Upper lobe of left lung (tissue), 6 donors: ENCODE measurements around the gene SSNA1. TPM values are rescaled to one million over a fixed set of nuclear protein-coding genes. Genes with fewer than 3 reads are reported as not detected.

Experiments
- ATAC-seq, 2 donors: fragments of 200-7000 bp; cut with Tn5 transposase; one replicate each; pipeline ENCODE4 v1.9.1; 2022; ENCODE audit warnings: mild to moderate bottlenecking in 2 of 2, moderate library complexity in 2 of 2; ENCODE audit not compliant: low FRiP score in 2 of 2
- DNase-seq, 2 donors: peaks; one replicate each; pipeline ENCODE4 v3.0.0-alpha.2; 2019 to 2020
- H3K27ac ChIP-seq, 4 donors: fragments of 200-600 bp; sonication (generic); one replicate each; pipeline ENCODE4 v1.5.1; 2016 to 2019
- H3K27me3 ChIP-seq, 4 donors: fragments of 200-600 bp; sonication (generic); one replicate each; pipeline ENCODE4 v1.5.1; 2017 to 2019
- H3K36me3 ChIP-seq, 4 donors: fragments of 200-600 bp; sonication (generic); one replicate each; pipeline ENCODE4 v1.5.1; 2016 to 2019
- H3K4me1 ChIP-seq, 4 donors: fragments of 200-600 bp; sonication (generic); one replicate each; pipeline ENCODE4 v1.5.1; 2018 to 2019
- H3K4me3 ChIP-seq, 4 donors: fragments of 200-600 bp; sonication (generic); one replicate each; pipeline ENCODE4 v1.5.1; 2017 to 2019; ENCODE audit warnings: mild to moderate bottlenecking in 2 of 4, moderate library complexity in 1 of 4
- H3K9me3 ChIP-seq, 4 donors: fragments of 200-600 bp; sonication (generic); one replicate each; pipeline ENCODE4 v1.5.1; 2018 to 2019
- CTCF ChIP-seq, 6 experiments: fragments of 450-650 bp in 4 of 6; fragments of 200-600 bp in 2 of 6; sonication (generic) in 2 of 6; IDR thresholded peaks; one replicate each; pipeline ENCODE4 v1.5.1; 2016 to 2019; ENCODE audit warnings: antibody characterized with exemption in 6 of 6
- EP300 ChIP-seq, 4 donors: sonication (generic); formaldehyde crosslinking; IDR thresholded peaks; one replicate each; pipeline ENCODE4 v1.5.1; 2017; ENCODE audit warnings: antibody characterized with exemption in 4 of 4, control low read depth in 2 of 4
- POLR2A ChIP-seq, 4 donors: fragments of 450-650 bp; IDR thresholded peaks; one replicate each; pipeline ENCODE4 v1.5.1; 2016 to 2017; ENCODE audit warnings: antibody characterized with exemption in 4 of 4, mild to moderate bottlenecking in 2 of 4
- POLR2AphosphoS5 ChIP-seq, 2 donors: sonication (generic); formaldehyde crosslinking; IDR thresholded peaks; one replicate each; pipeline ENCODE4 v1.5.1; 2017; ENCODE audit warnings: antibody characterized with exemption in 2 of 2
- WGBS, 2 donors: methylation state at CpG; one replicate each; pipeline ENCODE4 v1.1.5; 2017 to 2018; 5-methylcytosine and 5-hydroxymethylcytosine counted together
- total RNA-seq, 6 donors: library from RNA; depleted of rRNA in 4 of 6; stranded (reverse); fragments of >200 nt in 4 of 6; gene quantifications; one replicate each; pipeline versions ENCODE4 v1.1.0 to v1.2.1, GENCODE V29; 2016 to 2021
- donor health status: DM: no; HTN: no; CAD: no; lungs with moderate emphysema.
- donor health status: DM: no; HTN: yes; CAD: no; lungs with severe emphysema.

SSNA1 gene
- total RNA-seq, 6 donors from 2014 or later: 39.8 to 110 (median 73.0) TPM

- 0 to 2% methylated on average over 4 to 17 of the region's 57 CpGs for WGBS, 2 donors
- TF ChIP-seq POLR2A (IDR thresholded peaks at IDR 0.05): no peak
- TF ChIP-seq POLR2AphosphoS5 (IDR thresholded peaks at IDR 0.05): no peak
- no peak for TF ChIP-seq CTCF (IDR thresholded peaks at IDR 0.05)
- TF ChIP-seq EP300 (IDR thresholded peaks at IDR 0.05): no peak
- Histone ChIP-seq H3K4me1 (peaks cover 31 to 46% (median 36%) of the 10 kb centered on the region in 4 donors), H3K27ac (no peak overlapping the region), H3K36me3 (no peaks in the 10 kb centered on the region), H3K9me3 (no peaks in the 10 kb centered on the region), H3K27me3 (peaks cover 8 to 81% (median 59%) of the 10 kb centered on the region in 4 donors), H3K4me3 (peak overlapping the region in 3 of 4 donors; percentile 28 to 43 (median 42))
- DNase-seq: peak in 1 of 2 donors; percentile 87
- ATAC-seq: peak in 1 of 2 donors; percentile 13
Observed at GRCh38 chr9:137167747-137168572, 20.5 kb upstream of the SSNA1 start.

DNA sequence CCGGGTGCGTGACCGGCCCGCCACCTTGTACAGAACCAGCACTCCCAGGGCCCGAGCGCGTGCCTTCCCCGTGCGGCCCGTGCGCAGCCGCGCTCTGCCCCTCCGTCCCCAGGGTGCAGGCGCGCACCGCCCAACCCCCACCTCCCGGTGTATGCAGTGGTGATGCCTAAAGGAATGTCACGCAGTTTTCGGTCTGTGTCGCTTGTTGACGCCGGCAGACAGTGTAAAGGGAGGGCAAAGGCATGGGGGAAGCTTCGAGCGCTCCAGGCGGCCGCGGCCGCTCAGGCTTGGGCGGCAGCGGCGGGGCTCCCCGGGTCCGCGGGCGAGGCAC lies 19.9 kb upstream of the SSNA1 start:
- TF ChIP-seq CTCF (IDR thresholded peaks at IDR 0.05) (no peak), POLR2A (IDR thresholded peaks at IDR 0.05) (no peak), EP300 (IDR thresholded peaks at IDR 0.05) (no peak), POLR2AphosphoS5 (IDR thresholded peaks at IDR 0.05) (no peak)
- no peaks in the 10 kb centered on the region for H3K9me3 ChIP-seq
- peak in 1 of 2 donors; percentile 2 for ATAC-seq
- H3K27ac ChIP-seq: no peak overlapping the region
- H3K36me3 ChIP-seq: no peaks in the 10 kb centered on the region
- peaks cover 25 to 40% (median 31%) of the 10 kb centered on the region in 4 donors for H3K4me1 ChIP-seq
- WGBS, 2 donors: 1 to 5% methylated on average over 13 to 23 of the region's 36 CpGs
- peak overlapping the region in 3 of 4 donors; percentile 28 to 43 (median 42) for H3K4me3 ChIP-seq
- H3K27me3 ChIP-seq: peaks cover 8 to 75% (median 56%) of the 10 kb centered on the region in 4 donors
- DNase-seq: no peak

GRCh38 chr9:137168904-137169856 lies 19.3 kb upstream of the SSNA1 start:
- Histone ChIP-seq H3K27ac (no peak overlapping the region), H3K4me3 (peak overlapping the region in 3 of 4 donors; percentile 28 to 43 (median 42)), H3K36me3 (no peaks in the 10 kb centered on the region), H3K27me3 (peaks cover 8 to 69% (median 54%) of the 10 kb centered on the region in 4 donors), H3K4me1 (peaks cover 25 to 38% (median 30%) of the 10 kb centered on the region in 4 donors), H3K9me3 (no peaks in the 10 kb centered on the region)
- TF ChIP-seq EP300 (IDR thresholded peaks at IDR 0.05) (no peak), CTCF (IDR thresholded peaks at IDR 0.05) (no peak), POLR2A (IDR thresholded peaks at IDR 0.05) (no peak), POLR2AphosphoS5 (IDR thresholded peaks at IDR 0.05) (no peak)
- 0% methylated on average over 34 to 74 of the region's 124 CpGs for WGBS, 2 donors
- ATAC-seq: peak in 1 of 2 donors; percentile 9
- DNase-seq: peak in 1 of 2 donors; percentile 91

GRCh38 chr9:137169896-137170358 lies 18.5 kb upstream of the SSNA1 start, which contains the start of gene LRRC26:
LRRC26 (minus strand) TSS chr9:137170051; CDS start chr9:137169943, 108 bp downstream.
- Histone ChIP-seq H3K4me1 (peaks cover 27 to 38% (median 31%) of the 10 kb centered on the region in 4 donors), H3K36me3 (no peaks in the 10 kb centered on the region), H3K27ac (no peak within 1 kb of the TSS), H3K9me3 (no peaks in the 10 kb centered on the region), H3K4me3 (peak within 1 kb of the TSS in 3 of 4 donors; percentile 28 to 43 (median 42)), H3K27me3 (peaks cover 8 to 61% (median 49%) of the 10 kb centered on the region in 4 donors)
- DNase-seq (peak in 1 of 2 donors; percentile 81), ATAC-seq (no peak)
- TF ChIP-seq CTCF (IDR thresholded peaks at IDR 0.05) (no peak), EP300 (IDR thresholded peaks at IDR 0.05) (no peak), POLR2AphosphoS5 (IDR thresholded peaks at IDR 0.05) (no peak), POLR2A (IDR thresholded peaks at IDR 0.05) (no peak)
- WGBS, 2 donors: 0 to 3% methylated on average over 1 to 6 of the region's 41 CpGs
